Osteoblast (primary cell): ENCODE measurements around the gene NOS2. TPM values are rescaled to one million over a fixed set of nuclear protein-coding genes. Genes with fewer than 3 reads are reported as not detected.
"Not testable (repeated sequence)": the region's sequence is repeated elsewhere in the genome, so short reads cannot be mapped to it uniquely, and the experiment has no call there.

Experiments used
- DNase-seq: peaks from one replicate; pipeline ENCODE4 v3.0.0; 2011; ENCODE audit warnings: low spot score, mixed read lengths; ENCODE audit not compliant: insufficient read length; ENCODE audit errors: missing footprints
- H2AFZ ChIP-seq: 2 replicates; pipeline ENCODE4 v1.6.0; 2011; ENCODE audit warnings: mild to moderate bottlenecking, low read length
- H3K27ac ChIP-seq: 2 replicates; pipeline ENCODE4 v1.5.1; 2011; ENCODE audit warnings: mild to moderate bottlenecking, low read depth, low read length, moderate library complexity
- H3K27me3 ChIP-seq: 2 replicates; pipeline ENCODE4 v1.6.0; 2012; ENCODE audit warnings: mild to moderate bottlenecking, control low read depth, inconsistent platforms, low read length, moderate library complexity; ENCODE audit not compliant: insufficient read depth
- H3K36me3 ChIP-seq: 2 replicates; pipeline ENCODE4 v1.5.1; 2011; ENCODE audit warnings: mild to moderate bottlenecking, low read length, control low read depth, moderate library complexity; ENCODE audit not compliant: insufficient read depth
- H3K4me1 ChIP-seq: 2 replicates; pipeline ENCODE4 v1.5.1; 2011; ENCODE audit warnings: mild to moderate bottlenecking, low read length, control low read depth, moderate library complexity; ENCODE audit not compliant: insufficient read depth
- H3K4me2 ChIP-seq: 2 replicates; pipeline ENCODE4 v1.6.0; 2011; ENCODE audit warnings: mild to moderate bottlenecking, low read length; ENCODE audit not compliant: insufficient read depth
- H3K4me3 ChIP-seq: fragments of 200-600 bp; sonication (generic); 3 replicates; pipeline ENCODE4 v1.5.1; 2012; ENCODE audit warnings: mild to moderate bottlenecking, low read length, inconsistent platforms; ENCODE audit not compliant: insufficient read depth
- H3K79me2 ChIP-seq: 2 replicates; pipeline ENCODE4 v1.6.0; 2012; ENCODE audit warnings: mild to moderate bottlenecking, low read length, control low read depth, inconsistent platforms; ENCODE audit not compliant: insufficient read depth
- H3K9me3 ChIP-seq: 2 replicates; pipeline ENCODE4 v1.5.1; 2011; ENCODE audit warnings: low read depth, low read length, control low read depth
- H4K20me1 ChIP-seq: 2 replicates; pipeline ENCODE4 v1.6.0; 2012; ENCODE audit warnings: mild to moderate bottlenecking, low read length, control low read depth; ENCODE audit not compliant: insufficient read depth
- CTCF ChIP-seq: IDR thresholded peaks from 2 replicates; pipeline ENCODE4 v1.5.1; 2011; ENCODE audit warnings: mild to moderate bottlenecking, low read depth, low read length, moderate library complexity; ENCODE audit errors: extremely low read depth
- total RNA-seq: library from RNA; depleted of rRNA; stranded (reverse); fragments of >200 nt; gene quantifications from 2 replicates; pipeline ENCODE4 v1.2.3, GENCODE V29; 2012

The NOS2 gene
- total RNA-seq, 1 donor = not detected

GRCh38 chr17:27743281-27743885, 56.9 kb downstream of the NOS2 start:
- H4K20me1 ChIP-seq = no peaks in the 10 kb centered on the region

GRCh38 chr17:27741971-27742575, 58.3 kb downstream of the NOS2 start:
- H3K27ac ChIP-seq = no peak overlapping the region
- no peaks in the 10 kb centered on the region for H4K20me1 ChIP-seq
- H3K36me3 ChIP-seq = no peaks in the 10 kb centered on the region
- peak overlapping the region; percentile 47 for H2AFZ ChIP-seq
- no peak for TF ChIP-seq CTCF
- H3K79me2 ChIP-seq = no peaks in the 10 kb centered on the region
- no peak overlapping the region for H3K4me2 ChIP-seq
- H3K4me3 ChIP-seq = no peak overlapping the region
- no peaks in the 10 kb centered on the region for H3K4me1 ChIP-seq
- DNase-seq = no peak
- peaks cover 3% of the 10 kb centered on the region for H3K27me3 ChIP-seq
- H3K9me3 ChIP-seq = no peaks in the 10 kb centered on the region

More at GRCh38 chr17:27743281-27743885, 56.9 kb downstream of the NOS2 start:
- TF ChIP-seq CTCF = no peak
- Histone ChIP-seq H2AFZ (no peak overlapping the region), H3K36me3 (no peaks in the 10 kb centered on the region), H3K9me3 (no peaks in the 10 kb centered on the region), H3K27me3 (no peaks in the 10 kb centered on the region), H3K4me2 (no peak overlapping the region), H3K79me2 (no peaks in the 10 kb centered on the region), H3K27ac (no peak overlapping the region), H3K4me3 (no peak overlapping the region), H3K4me1 (no peaks in the 10 kb centered on the region)
- DNase-seq = no peak

GRCh38 chr17:27741361-27741861, 58.9 kb downstream of the NOS2 start:
- Histone ChIP-seq H2AFZ (peak overlapping the region; percentile 47), H3K27ac (no peak overlapping the region), H3K9me3 (no peaks in the 10 kb centered on the region), H3K36me3 (no peaks in the 10 kb centered on the region), H3K4me3 (no peak overlapping the region), H4K20me1 (no peaks in the 10 kb centered on the region), H3K4me2 (no peak overlapping the region), H3K4me1 (no peaks in the 10 kb centered on the region), H3K79me2 (no peaks in the 10 kb centered on the region), H3K27me3 (peaks cover 3% of the 10 kb centered on the region)
- TF ChIP-seq CTCF = no peak
- DNase-seq = no peak

- H3K79me2 ChIP-seq, H3K27ac ChIP-seq: not testable (repeated sequence)
These were observed 59.8 kb downstream of the NOS2 start for GRCh38 chr17:27740541-27740940.

More at GRCh38 chr17:27740541-27740940, 59.8 kb downstream of the NOS2 start:
- H3K4me1 ChIP-seq, H3K27me3 ChIP-seq, H2AFZ ChIP-seq, H3K36me3 ChIP-seq, H3K4me2 ChIP-seq, H4K20me1 ChIP-seq, H3K9me3 ChIP-seq, H3K4me3 ChIP-seq, DNase-seq: not testable (repeated sequence)
